ENCODE results near the gene ASTN1.
A peak's percentile ranks its signal among the peaks of the same experiment; 100 is the strongest.

ASTN1 gene

DNA sequence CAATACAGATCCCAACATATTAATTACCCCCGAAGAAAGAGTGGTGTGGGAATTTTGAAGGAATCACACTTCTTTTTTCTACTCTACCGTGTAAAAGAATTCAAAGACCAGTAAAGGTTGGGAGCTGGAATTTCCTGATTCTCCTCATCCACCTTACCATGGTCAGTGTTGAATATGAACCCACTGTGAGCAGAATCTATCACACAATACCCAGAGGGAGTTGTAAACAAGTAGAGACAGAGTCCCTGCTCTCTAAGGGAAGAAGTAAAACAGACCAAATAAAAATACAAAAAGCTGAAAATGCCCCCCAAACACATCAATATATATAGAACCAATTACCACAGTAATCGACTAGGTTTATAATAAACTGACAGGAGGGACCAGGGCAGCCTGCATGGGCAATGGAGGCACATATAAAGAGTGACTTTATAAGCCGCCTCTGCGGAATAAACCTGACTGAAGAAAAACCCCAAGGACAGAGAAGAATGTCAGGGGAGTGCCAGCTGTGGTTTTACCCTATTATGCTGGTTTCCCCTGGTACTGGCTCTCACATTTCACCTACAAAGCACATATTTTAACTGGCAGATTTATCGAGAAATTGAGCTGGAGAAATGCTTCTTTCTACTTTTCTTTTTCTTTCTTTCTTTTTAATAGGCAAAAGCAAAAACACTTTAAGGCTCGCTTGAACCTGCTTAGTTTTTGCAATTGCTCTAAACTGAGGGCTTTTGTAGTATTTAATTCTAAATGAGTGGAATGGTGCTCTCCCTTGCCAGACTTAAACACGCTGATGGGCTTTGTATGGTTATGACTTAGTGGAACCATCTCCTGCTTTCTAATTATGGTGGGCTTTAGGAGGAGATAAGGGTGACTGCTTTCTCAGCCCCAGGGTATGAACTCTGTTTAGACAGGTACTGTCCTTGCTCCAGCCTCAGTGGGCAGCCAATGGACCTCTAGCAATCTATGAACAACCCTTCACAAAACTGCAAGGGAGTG, 244.8 kb downstream of the ASTN1 start:
- no peak for DNase-seq

DNA sequence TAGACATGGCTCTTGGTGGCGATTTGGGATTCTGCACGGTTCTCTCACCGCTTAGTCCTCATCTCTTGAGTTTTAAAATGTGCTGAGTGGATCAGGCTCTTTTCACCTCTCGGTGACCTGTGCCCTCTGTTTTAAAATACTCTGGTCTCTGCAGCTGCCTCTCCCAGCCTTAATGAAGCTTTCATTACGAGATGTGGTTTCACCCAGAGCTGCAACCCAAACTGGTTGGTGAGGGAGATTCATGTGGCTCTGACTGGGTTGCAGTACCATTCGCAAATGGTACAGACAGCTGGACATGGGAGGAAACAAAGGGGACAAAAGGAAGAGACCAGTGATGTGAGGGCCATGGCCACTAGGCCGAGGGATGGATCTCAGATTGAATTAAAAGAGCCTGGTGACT, 258.9 kb downstream of the ASTN1 start:
- DNase-seq = no peak

DNA sequence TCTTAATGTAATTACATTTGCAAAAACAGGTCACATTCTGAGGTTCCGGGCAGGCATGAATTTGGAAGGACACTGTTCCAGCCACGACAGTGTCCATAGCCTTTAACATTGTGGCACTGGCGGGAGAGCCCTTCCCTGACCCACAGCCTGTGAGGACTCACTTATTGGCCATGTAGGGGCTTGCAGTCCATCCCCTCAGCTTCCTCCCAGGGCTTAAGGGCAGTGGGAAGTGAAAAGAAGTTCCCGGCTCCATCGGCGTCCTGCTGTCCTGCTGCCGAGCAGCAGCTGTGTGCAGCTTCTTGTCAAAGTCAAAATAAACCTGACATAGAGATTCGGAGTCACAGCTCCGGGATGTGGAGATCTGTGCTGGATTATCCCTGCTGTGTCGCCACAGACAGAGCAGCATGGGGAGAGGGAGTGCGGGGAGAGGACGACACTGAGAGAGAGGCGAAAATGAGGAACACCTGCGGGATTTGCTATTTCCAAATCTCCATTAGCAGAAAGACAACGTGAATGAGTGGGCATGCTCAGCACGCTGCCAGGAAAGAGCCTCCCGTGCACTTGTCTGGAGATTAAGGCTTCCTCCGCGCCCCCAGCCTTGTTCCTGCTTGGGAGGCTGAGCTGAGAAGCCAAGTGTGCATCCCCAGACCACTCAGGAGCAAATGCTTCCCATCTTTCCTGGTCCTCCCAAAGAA, 260.3 kb downstream of the ASTN1 start:
- DNase-seq = no peak

DNA sequence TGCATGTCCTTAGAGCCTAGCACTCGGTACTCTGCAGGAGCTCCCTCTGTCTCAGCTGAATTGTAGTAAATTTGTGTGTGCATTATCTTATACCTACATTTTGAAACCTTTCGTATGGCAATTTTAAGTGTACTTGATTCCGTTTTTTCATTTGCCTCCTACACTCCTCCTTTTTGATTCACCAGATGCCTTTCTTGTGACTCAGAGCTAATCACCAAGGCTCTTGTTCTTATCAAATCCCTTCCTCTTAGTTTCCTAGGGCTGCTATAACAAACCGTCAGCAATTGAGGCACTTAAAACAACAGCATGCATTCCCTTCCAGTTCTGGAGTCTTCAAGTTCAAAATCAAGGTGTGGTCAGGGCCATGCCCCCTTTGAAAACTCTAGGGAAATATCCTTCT, 261.0 kb downstream of the ASTN1 start:
- DNase-seq = no peak

DNA sequence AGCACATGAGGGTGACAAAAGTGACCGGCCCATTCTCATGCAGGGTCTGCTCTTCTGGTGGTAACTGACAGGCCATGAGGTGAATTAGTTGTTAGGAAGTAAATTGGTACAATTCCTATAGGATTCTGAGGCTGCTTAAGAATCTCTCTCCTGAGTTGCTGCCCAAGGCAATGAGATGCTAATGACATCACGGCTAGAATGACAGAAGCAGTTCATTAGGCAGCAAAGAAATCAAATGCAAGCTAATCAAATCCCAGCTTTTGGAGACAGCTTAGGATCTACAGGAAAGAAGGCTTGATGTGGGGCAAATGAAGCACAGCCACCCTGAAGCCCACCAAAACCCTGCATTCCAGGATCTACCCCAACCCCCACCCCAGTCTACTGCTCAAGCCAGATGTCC, 265.2 kb downstream of the ASTN1 start:
- DNase-seq = no peak

DNA sequence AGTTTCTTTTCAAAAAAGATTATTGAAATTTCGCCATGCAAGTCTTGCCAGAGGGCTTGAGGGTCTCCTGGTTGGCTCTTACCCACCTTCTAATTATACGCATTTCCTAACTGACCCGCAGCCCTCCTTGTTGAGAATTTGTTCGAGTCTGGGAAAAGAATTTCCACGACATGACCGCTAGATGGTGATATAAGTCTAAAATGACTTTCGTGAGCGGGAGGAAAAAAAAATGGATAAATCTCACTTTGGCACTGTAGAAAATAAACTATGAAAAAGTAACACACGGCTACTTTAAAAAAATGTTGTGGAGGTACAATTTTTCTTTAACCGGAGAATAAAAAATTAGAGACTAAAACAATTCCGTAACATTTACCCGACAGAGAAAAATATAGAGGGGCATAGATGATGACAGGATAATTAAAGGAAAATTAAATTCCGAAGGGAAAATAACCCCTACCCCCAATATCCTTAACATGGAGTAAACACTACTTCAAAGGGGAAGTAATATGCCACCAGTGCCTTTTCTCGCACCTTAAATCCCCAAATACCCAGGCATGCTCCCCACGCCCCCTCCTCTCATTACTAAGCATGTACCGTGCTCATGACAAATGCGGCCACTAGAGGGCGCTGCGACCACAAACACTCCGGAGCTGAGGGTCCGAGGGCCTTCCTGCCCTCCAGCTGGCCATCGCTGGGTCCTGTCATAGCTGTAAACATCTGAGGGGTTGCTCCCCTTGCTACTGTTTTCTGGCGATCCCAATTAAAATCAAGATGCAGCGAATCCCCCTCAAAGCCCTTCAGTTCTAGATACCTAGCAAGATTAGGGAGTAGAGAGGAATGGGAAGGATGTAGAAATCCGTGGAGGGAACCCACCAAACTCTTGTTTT, 266.9 kb downstream of the ASTN1 start:
- DNase-seq = peak; percentile 13

DNA sequence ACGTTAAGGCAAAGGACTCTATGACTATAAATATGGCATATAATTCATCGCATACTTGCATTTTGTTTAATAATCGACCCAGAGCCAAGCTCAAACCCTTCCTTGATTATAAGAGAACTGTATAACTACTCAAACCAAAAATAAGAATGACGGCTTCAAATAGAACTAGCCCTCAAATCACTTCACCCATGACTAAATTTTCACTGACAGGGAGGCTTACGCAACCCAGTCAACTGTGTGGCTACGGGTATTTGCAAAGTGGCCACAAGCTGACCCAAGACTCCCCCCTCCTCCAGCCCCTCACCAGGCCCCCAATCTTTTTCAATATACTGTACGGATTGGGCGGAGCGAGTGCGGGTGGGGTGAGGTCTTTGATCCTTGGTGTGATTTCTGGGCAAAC, 268.3 kb downstream of the ASTN1 start:
- DNase-seq = no peak

DNA sequence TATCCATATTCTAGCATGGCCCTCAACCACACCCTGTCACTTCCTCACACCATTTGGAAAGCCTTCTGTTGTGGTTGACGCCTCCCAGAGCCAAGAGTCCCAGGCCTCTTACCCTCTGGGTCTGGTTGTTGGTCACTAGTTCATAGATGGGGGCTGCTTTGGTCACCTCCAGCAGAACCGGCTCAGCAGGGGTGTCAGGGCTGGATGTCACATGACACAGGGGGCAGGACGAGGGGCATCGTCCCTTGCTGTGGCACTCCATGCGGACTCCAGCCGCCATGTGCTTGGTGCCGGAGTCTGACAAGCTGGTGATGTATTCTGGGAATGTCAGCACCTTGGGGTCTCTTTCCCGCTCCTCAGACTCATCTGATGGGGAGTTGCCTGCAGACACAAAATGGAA, 270.1 kb downstream of the ASTN1 start:
- no peak for DNase-seq

DNA sequence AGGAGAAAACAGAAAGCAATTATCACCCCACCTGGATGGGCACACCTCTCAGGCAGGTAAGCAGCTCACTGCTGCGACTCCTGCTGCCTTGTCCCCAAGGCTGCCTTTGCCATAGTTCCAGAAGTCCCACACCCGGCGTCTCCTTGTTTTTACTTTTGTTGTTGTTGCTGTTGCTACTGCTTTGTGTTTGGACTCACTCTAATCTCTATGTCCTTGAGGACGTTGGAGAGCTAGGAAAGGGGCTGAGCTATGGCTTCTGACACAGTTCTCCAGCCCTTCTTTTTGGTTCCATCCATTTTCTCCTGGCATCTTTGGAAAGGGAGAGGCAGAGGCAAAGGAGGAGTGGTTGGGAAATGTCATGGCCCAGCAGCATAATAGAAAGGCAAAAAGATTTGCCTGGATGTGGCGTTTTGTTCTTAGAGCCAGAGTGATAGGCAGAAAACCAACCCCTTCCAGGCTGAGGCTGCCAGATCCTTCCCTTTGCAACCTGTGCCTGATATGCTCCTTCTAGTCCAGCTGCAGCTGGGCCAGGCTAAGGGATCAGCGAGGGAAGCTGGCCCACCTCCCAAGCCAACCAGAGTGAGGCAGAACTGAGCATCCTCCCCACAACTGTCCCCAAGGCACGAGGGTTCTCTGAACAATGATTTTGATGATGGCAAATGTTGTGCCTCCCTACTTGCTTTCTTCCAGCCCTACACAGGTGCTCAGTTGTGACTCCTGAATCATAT, 270.7 kb downstream of the ASTN1 start:
- no peak for DNase-seq

DNA sequence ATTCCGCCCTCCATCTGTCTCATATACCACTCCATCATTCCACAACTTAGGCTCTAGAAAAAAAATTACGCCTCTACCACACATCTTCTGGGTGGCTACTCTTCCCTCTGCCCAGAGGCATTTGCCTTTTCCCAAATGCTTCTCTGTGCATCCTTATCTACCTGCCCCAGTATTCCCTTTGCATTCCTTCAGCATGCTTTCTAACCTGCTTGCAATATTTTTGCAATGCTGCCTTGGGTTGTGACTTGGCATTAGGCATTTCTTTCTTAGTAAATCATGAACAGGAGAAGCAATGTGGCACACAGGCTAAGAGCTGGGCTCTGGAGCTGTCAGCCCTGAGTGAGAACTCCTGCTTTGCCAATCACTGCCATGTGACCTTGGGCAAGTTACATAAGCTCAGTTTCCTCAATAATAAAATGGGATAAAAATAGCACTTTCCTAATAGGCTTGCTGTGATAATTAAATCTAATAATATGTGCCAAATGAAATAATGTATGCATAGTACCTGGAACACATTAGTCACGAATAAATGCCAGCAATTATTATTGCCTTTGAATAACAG, 276.0 kb downstream of the ASTN1 start:
- no peak for DNase-seq

DNA sequence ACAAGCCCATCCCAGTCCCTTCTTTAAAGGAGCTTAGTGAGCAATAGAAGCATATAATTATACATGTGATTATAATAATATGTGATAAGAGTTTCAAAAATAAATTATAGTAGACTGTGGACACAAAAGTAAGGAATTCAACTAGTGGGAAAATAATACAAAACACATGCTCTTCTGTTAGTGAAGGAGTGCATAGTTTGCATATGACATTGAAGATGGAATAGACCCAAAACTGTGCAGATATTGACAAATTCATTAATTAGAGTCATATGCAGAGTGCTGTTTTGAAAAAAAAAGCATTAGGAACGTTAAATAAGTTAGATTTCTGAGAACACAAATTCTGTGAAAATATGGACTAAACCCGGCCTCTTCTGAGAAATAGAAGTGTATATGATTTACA, 278.8 kb downstream of the ASTN1 start:
- no peak for DNase-seq

DNA sequence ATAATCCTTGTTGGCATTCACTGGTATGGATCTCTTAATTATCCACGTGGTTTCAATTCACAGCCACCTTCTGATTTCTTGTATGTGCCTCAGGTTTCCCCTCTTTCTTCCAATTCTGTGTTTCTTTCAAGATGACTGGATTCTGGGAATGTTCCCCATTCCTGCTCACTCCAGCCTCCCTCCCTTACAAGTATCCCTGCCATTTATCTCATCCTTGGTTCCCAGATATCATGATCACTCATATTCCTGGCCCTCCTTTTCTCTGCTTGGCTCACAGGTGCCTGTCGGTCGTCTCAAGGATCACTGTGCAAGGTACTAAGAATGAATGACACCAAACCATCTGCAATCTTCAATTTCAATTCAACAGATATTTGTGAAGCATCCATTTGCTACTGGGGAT, 279.2 kb downstream of the ASTN1 start:
- DNase-seq = no peak

DNA sequence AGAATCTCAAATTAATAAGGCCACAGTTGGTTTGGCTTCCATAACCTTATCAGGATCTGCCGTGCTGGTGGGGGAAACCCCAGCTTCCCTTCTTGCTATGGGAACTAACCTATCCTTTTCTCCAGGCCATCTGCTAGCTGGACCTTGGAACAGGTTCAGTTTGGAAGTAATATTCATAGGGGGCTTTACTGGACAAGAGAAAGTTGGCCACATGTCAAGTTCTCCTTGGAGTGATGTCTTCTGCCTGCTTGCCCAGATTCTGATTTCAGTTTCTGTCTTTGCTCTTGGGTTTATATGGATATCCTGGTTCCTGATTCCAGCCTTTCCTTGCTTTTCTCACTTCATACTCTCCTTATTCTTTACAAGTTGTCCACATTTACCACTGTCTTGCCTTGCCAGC, 279.6 kb downstream of the ASTN1 start:
- DNase-seq = no peak

DNA sequence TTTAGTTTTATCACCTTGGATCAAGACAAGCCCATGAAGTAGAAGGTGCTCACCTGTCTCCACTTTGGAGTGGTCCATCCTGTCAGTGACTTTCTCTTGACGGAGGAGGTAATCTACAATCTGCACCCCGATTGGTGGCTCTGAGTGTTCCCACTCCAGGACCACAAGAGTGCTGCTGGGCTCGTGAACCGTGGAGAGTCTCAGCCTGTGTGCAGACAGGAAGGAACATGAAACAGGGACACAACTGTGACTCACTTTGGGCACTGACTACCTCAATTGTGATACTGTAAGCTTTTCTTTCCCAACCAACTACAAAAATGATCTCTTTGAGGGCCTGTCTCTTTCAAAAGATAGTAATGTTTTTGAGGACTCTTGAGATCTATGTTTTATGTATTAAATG, 280.2 kb downstream of the ASTN1 start:
- no peak for DNase-seq

DNA sequence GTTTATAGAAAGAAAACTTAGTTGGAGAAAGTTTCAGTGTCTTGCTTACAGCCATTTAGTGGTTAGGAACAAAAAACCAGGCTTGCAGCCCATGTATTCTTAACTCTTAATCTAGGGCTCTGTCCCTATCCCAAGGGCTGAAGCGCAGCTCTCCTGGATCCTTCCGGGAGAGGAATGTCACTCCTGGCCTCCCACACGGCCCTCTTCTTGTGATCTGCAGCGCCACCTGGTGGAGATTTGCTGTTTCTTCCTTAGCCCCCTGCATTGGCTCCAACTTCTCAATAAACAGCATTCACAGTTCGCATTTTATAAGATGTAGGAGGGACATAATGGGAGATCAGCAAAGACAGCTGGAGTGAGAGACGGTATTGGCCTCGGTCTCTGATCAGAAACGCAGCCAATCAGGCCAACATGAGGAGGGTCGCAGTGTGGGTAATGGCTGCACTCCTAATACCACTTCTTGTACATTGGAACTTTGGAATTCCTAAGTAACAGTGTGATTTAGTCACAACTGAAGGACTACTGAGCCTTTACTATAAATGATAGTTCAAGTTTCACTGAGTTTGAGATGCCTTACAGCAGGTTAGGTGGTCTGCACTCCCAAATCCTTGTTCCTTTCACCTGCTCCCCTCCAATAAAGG, 283.4 kb downstream of the ASTN1 start:
- DNase-seq = no peak

DNA sequence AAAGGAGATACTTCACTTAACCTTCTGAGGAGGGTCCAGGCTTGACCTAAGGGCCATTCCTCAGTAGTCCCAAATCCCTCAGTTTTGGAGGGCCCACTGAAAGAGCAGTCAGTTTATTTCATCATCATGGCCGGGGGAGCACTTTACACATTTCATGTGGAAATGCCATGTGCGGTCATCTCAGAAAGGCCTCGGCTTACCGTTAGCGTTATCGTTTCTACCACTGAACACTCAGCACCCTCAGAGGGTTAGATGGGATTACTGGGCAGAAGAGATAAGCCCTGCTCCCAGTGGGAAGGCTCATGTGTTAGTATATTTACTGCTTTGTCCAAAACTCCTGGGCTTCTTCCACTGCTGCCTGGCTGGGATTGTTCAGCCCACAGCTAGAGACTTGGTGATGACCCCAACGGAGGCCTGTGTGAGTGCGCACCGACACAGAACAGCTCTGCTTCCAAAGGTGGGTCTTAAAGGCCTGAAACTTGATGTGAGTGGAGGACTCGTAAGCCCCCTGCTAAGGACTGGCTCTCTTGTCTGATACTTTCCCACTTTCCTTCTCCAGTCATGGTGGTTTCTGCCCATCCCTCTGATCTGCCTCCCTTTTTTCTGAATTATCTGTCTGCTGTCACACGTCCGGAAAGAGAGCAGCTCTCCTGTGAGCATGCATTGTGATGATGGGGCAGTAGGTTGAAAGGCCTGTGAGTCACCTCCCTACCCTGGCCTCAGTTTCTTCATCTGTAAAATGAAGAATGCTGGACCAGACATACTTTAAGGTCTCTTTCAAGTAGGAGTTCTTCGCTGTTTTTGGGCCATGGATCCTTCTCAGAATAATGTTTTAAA, 284.5 kb downstream of the ASTN1 start:
- DNase-seq = no peak

DNA sequence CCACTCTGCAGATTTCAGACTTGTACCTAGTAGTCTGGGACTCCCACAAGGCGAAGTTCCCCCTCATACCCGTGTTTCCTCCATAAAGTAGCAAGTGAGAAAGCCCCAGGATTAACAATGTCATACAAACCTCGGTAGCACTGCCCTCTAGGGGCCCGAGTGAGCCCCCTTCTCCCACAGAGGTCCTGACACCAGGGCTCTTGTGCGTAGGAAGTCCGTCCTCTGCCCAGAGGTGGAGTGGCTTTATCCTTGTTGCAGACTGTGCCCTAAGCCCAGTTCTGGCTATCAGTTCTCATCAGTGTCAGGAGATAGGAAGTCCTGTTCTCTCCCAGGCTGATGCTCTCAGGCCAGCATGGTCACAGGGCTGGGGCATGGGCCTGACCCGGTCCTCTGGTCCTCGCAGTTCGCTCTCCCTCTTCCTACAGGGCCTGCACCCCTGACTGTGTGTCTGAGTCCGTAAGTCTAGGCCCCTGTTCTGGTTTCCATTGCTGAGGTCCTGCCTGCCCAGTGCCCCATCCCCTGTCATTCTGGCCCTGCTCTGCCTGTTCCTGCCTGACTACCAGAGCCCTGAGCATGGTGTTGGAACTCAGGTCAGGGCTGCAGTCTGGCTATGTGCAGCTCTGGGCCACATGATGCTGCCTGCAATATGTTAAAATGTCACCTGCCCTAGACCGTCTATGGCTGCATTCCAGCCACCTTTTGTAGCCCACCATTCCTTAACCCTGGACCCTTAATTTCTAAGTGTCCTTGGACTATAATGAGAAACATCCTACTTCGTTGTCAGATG, 285.6 kb downstream of the ASTN1 start:
- DNase-seq = no peak

DNA sequence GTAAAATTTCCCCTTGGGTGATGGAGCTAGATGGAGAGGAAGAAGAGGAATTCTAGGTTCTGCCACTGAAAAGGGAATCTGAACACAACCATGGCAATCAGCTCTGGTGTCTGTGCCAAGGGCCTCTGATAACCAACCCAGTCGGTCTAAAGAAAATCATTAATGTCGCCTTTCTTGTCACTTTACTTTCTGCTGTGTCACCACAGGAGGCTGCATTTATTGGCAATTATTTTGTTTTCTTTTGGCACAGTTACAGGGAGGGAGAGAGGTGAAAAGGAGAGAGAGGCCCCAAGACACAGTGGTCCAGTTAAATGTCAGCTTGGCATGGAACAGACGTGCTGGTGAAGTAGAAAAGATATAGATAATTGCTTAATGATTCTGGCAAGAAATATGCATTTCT, 287.0 kb downstream of the ASTN1 start:
- no peak for DNase-seq

DNA sequence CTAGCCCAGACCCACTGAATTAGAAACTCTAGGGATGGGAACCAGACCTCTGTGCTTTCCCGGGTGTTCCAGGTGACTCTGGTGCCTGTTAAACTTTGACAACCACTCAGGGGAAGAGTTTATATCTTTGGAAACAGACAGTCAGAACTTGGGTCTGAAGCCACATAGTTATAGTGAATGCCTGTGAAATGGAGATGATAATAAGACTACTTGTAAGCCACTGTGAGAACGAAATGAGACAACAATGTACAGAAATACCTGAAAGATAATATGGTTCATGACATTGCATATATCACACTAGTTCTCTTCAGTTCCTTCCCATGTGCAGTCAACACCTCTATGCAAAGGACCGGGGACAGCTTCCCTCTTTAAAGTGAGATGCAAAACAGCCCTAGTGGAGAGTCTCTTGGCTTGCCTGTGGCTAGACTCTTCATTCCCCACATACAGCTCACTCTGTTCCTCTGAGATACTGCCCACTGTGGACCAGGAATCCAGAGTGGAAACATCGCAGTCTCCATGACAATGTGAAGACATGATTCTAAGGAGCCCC, 287.5 kb downstream of the ASTN1 start:
- no peak for DNase-seq

DNA sequence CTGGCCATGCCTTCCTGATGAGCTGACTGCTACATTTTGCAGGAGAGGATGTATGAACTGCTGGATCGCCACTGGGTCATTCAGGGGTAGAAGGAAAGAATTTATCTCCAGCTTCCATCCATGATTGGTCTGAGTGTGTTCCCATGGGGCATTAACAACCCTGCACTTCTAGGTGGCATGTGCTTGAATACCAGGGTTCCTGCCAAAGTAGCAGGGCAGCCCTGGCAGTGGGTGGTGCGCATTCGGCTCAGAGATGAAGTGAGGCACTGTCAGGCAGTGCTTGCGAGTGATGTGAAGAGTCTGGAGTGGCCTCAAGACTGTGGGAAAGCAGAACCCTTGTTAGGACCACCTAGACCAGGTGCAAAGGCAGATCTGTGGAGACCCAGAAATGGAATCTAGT, 294.9 kb downstream of the ASTN1 start:
- DNase-seq = no peak
